ENCODE measurements around the gene NYAP2.

NYAP2 gene

DNA sequence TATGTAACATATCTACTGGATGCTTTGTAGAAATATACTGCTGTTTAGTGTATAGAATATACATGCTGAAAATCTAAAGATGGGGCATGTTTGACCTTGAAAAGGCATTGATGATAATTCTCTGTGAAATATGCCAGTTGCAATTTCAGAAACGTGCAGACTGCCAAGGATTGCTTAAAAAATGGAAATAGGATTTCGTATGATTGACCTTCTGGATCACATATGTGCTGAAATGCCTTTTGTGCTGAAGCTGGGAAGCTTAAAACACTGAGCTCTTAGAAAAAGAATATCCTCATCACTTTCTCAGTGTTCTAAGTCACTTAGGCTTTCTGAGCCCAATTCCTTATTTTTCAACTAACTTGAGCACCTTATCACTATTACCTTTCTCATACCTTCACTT lies 14.3 kb downstream of the NYAP2 start:
- H3K27ac ChIP-seq = no peak overlapping the region
- DNase-seq (ENCODE audit: low spot score) = no peak
- H3K4me3 ChIP-seq = no peak overlapping the region
- TF ChIP-seq, protein P1, sequence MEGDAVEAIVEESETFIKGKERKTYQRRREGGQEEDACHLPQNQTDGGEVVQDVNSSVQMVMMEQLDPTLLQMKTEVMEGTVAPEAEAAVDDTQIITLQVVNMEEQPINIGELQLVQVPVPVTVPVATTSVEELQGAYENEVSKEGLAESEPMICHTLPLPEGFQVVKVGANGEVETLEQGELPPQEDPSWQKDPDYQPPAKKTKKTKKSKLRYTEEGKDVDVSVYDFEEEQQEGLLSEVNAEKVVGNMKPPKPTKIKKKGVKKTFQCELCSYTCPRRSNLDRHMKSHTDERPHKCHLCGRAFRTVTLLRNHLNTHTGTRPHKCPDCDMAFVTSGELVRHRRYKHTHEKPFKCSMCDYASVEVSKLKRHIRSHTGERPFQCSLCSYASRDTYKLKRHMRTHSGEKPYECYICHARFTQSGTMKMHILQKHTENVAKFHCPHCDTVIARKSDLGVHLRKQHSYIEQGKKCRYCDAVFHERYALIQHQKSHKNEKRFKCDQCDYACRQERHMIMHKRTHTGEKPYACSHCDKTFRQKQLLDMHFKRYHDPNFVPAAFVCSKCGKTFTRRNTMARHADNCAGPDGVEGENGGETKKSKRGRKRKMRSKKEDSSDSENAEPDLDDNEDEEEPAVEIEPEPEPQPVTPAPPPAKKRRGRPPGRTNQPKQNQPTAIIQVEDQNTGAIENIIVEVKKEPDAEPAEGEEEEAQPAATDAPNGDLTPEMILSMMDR (IDR thresholded peaks at IDR 0.05) = no peak

DNA sequence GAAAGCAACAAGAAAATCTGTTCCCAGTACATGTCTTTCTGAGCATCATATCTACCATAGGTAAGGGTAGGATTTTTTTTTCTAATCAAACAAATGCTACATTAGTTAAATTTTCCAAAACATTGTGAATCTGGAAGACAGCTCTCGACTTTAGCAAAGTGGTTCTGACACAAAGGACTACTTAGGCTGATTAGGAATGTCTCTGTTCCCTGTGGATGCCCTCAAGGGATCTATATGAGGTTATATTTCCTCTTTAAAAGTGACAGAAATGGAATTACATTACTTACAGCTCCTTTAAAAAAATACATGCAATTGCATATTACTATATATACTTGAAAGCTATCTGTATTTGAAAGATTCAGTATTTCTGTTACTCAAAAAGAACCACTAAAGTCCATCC lies 15.4 kb downstream of the NYAP2 start:
- TF ChIP-seq, protein P1 (IDR thresholded peaks at IDR 0.05) = no peak
- no peak overlapping the region for H3K27ac ChIP-seq
- no peak for DNase-seq (ENCODE audit: low spot score)
- H3K4me3 ChIP-seq = no peak overlapping the region

DNA sequence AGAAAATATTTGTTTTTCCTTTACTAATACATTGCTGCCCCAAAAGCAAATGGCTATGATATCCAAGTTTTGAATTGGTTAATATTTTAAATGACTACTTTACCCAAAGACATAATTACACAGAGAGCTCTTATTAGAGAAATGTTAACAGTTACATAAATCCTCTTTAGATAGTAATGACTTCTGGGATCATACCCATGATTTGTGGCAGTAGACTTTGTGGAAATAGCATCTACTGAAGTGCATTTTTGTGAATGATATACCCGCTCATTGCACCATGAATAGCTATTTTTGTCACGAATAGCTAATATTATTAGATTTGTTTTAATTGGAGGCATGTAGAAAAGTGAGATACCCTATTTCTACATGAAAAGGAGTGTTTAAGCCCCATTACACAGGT lies 15.8 kb downstream of the NYAP2 start:
- no peak for DNase-seq (ENCODE audit: low spot score)
- H3K27ac ChIP-seq = no peak overlapping the region
- H3K4me3 ChIP-seq = no peak overlapping the region
- TF ChIP-seq, protein P1 (IDR thresholded peaks at IDR 0.05) = no peak

DNA sequence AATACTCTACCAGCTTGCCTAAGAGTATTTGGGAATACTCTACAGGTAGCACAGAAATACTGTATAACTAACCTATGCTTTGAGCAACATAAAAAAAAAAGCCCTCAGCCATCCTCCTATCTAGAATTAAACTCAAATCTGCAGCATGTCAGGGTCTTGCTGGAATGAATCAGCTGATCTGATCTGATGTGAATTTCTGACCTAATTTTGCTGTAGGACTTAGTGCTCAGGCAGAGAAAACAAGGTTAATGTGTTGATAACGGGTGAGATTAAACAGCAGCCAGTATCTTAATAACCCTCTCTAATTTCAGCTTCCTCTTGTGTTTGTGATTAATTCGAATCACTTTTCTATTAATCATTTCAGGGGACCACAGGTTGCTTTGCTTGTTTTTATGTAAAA lies 16.3 kb downstream of the NYAP2 start:
- TF ChIP-seq, protein P1 (IDR thresholded peaks at IDR 0.05) = no peak
- DNase-seq (ENCODE audit: low spot score) = no peak

DNA sequence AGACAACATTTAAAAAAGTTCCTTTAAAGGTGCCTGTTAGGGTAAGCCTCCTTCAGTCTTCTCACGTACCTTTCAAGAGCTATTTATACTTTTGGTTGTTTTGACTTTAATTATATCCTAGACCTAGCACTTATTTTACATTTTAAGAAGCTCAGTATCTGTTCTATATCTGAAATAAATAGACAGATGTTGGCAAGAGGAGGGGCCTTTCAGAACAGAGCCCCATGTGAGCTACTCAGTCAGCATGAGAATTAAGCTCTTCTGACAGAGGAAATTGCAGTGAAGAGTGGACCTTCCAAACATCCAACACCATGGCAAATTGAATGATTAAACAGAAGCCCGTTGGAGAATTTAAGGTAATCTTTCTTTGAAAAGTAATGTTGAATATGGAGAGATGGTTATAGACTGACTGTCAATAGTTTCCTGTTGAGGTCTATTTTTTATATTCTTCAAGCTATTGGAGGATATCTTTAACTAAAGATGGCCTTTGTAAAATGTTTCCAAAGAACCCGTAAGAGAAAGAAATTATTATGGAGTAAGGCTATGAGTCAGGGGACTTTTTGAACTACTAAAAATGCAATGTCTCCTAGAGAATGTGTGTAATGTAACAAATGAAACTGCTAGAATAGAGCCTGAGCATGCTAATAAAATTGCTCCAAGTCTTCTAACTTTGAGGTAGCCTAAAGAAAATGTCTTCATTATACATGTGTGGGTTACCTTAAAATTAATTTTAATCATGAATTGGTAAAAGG lies 17.3 kb downstream of the NYAP2 start:
- Histone ChIP-seq H3K27ac (no peak overlapping the region), H3K4me3 (no peak overlapping the region)
- TF ChIP-seq, protein P1 (IDR thresholded peaks at IDR 0.05) = no peak
- no peak for DNase-seq (ENCODE audit: low spot score)

More for the DNA sequence above, 16.3 kb downstream of the NYAP2 start:
- H3K4me3 ChIP-seq = no peak overlapping the region
- no peak overlapping the region for H3K27ac ChIP-seq

DNA sequence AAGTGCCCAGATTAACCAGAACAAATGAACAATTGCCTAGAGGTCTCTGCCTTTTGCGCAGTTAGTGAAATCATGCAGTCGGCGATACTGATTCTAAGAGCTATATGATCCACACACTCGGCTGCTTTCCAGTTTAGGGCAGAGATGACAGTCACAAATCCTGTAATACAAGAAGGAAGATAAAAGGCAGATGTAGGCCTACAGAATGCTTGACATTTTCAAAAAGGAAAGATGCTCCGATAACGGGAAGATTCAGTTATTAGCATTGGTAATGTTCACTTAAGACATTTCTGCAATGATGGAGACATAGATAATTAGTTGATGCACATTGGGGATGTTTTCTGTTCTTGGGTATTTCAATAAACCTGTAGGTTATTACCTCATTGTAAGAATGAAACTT lies 19.5 kb downstream of the NYAP2 start:
- no peak for DNase-seq (ENCODE audit: low spot score)
- Histone ChIP-seq H3K27ac (no peak overlapping the region), H3K4me3 (no peak overlapping the region)
- TF ChIP-seq, protein P1 (IDR thresholded peaks at IDR 0.05) = no peak

DNA sequence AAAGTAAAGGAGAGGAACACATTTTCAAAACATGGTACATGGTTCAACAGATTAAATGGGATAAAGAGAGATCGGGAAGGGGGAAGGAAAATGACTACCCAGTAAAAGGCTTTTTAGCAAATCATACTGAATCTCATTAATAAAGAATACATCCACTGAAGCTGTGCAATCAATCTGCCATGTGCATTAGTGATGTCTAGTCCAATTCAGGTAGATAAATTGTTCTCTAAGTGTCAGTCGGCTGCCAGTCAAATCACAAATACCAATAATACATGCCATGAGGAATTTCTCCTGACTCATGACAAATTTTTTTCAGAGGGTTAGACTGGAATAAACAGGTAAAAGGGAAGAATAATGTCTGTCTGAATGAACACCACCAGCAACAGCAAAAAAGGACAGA lies 22.6 kb downstream of the NYAP2 start:
- H3K27ac ChIP-seq = no peak overlapping the region
- TF ChIP-seq, protein P1 (IDR thresholded peaks at IDR 0.05) = no peak
- DNase-seq (ENCODE audit: low spot score) = no peak
- no peak overlapping the region for H3K4me3 ChIP-seq
